NCI-H82 treated with DMSO at 0.1 percent for 48 hours (cell line): ENCODE measurements around the gene C11orf68.

Experiments
- DNase-seq: peaks from one replicate; lab custom pipeline; 2025; ENCODE audit not compliant: unreplicated experiment; lab: John Stamatoyannopoulos, UW

The C11orf68 gene

DNA sequence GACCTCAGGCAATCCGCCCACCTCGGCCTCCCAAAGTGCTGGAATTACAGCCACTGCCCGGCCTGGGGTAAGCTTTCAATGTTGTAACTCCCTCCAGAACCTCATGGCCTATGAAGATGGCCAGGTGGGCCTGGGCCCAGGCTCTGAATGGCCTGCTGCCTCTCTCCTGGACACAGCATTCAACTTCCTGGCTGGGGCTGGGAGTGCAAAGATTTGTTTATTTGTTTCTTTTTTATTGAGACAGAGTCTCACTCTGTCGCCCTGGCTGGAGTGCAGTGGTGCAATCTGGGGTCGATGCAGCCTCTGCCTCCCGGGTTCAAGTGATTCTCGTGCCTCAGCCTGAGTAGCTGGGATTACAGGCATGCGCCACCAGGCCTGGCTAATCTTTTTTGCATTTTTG lies 25.9 kb upstream of the C11orf68 start:
- no peak for DNase-seq

DNA sequence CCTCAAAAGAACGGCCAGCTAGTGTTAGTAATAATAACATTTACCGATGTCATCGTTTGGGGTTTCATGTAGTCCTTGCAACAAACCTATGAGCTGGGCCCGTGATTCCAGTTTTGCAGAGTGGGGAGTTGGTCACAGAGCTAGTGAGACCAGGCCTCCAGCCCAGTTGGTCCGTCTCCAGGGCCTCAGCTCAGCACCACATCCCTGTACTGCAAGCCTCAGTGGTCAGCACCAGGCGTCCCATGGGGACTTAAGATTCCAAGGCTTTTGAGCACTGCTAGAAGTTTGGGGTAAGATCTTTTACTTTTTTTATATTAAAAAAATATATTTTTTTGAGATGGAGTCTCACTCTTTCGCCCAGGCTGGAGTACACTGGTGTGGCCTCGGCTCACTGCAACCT lies 25.3 kb upstream of the C11orf68 start:
- no peak for DNase-seq

DNA sequence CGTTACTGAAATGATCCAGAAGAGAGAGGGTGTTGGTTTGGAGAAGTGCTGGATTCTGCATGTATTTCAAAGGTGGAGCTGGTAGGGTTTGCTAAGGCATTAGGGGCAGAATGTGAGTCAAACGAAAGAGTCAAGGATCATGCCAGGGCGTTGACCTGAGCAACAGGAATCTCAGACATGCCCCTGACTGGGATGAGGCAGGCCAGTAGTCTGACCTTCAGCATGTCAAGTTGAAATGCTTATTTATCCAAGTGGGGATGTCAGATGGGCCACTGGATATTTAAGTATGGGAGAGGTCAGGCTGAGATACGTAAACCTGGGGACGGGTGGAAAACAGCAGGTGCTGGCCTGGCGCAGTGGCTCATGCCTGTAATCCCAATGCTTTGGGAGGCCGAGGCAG lies 23.7 kb upstream of the C11orf68 start:
- DNase-seq, result no peak

DNA sequence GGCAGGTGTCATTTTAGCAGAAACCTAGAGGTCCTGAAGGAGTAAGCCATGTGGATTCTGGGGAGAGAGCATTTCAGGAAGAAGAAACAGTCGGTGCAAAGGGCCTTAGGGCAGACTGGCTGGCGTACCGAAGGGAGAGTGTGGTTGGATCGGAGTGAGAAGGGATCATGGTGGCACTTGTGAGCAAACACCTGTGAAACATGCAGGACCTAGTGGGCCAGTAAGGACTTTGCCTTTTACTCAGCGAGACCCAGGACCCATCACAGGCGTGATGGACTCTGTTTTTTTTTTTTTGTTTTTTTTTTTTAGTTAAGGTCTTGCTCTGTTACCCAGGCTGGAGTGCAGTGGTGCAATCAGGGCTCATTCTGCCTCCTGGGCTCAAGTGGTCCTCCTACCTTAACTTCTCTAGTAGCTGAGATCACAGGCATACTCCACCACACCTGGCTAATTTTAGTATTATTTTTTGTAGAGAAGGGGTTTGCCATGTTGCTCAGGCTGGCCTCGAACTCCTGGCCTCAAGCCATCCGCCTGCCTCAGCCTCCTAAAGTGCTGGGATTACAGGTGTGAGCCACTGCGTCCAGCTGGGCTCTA lies 23.0 kb upstream of the C11orf68 start:
- no peak for DNase-seq

DNA sequence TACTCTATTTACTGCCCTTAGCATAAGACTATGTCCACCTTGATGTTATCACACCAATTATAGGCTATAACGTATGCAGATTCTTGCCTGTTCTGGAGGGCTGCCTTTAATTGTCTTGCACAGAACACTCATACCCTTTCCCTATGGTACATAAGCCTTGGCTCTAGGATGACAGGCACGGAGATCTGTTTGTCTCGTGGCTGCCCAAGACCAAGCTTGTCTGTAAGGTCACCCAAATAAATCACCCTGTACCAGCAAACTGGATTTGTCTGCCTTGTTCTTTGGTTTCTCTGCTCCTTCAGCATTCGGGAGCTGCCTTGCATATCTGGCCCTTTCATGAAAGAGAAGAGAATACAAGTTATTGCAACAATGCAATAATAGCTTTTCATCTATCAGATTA lies 18.9 kb upstream of the C11orf68 start:
- DNase-seq, result no peak

DNA sequence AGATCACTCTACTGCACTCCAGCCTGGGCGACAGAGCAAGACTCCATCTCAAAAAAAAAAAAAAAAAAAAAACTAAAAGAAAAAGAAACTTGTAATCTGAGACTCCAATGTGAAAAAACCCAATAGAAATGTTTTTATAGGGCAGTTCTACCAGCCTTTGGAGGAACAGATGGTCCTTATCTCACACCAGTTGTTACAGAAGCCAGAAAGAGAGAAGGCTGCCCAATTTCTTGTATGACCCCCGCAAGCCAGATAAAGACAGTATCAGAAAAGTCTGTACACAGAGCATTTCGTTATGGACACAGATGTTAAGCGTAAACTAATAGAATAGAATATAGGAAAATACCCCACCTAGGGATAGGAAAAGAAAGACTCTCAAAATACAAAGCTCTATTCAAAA lies 15.2 kb upstream of the C11orf68 start:
- DNase-seq, result no peak

DNA sequence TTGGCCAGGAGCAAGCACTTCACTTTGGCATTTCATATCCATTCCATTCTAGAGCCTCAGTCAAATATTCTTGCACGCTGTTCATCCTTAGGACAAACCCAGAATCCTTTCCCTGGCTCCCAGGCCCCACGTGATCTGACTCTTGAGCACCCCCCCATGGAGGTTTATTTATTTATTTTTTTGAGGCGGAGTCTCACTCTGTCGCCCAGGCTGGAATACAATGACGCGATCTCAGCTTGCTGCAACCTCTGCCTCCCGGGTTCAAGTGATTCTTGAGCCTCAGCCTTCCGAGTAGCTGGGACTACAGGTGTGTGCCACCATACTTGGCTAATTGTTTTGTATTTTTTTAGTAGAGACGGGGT lies 13.7 kb upstream of the C11orf68 start:
- DNase-seq, result no peak

DNA sequence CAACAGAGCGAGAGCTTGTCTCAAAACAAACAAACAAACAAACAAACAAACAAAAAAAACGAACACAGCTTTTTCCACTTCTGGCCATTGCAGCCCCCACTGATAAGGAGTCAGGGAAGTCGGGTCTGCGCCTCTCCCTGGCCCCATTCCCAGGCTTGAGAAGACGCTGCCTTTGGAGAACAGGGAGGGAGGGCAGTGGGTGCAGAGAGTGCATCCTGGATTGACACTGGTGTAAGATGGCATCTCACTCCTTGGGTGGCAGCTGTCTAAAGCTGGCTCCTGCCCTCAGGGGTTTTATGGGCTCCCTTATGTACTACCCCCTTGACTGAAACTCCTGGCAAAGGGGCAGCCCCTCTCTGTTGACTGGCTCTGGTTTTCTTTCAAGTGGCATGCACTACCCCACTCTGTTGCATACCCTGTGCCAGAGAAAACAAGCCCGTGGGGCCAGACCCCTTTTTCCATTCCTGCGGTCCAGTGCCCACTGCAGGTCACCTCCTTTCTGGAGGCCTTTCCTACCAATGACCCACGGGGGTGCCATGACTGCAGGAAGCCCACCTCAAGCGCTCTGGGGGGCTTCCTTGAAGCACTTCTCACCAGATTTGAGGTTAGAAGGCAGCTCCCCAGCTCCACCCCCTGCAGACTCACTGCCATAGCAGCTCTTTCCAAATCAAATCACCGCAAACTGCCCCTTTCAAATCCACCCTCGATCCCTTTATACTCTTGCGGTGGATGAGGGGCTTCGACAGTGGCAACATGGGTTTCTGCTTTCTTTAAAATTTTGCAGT lies 13.1 kb upstream of the C11orf68 start:
- DNase-seq, result no peak

DNA sequence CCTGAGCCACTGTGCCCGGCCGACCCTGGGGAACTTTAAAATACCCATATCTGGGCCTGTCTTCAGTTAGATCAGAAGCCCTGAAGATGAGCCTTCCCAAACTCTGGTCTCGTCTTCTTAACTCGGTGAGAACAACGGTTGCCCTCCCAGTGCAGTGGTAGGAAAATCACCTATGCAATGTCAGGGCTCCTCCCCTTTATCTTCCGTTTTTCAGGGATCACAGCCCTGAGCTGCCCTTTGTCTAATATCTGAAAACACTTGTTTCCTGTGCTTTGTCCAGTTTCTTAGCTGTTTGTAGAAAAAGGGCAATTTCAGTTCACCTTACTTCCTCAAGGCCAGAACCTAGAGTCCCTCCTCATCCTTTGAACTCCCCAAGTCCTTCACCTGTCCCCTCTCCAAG lies 9.8 kb upstream of the C11orf68 start:
- no peak for DNase-seq

DNA sequence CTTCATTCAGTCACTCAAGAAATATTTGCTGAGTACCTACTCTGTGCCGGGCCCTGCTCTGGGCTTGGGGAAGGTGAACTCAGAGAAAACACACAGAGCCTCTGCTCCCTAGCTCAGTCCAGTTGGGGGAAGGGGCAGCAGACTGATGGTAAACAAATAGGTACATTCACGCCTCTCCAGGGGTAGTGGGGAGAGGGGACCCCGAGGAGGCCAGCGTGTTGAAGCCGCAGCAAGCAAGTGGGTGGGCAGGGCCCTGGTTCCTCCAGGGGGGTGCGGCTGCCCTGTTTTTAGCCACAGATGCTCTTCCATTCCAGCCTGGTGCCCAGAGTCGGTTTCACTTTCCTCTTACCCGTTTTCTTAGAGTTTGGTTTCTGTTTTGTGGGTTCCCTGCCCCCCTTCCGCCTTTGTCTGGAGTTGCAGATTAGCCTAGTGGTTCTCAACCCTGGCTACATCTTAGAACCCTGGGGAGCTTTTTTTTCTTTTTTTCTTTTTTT lies 9.1 kb upstream of the C11orf68 start:
- no peak for DNase-seq

DNA sequence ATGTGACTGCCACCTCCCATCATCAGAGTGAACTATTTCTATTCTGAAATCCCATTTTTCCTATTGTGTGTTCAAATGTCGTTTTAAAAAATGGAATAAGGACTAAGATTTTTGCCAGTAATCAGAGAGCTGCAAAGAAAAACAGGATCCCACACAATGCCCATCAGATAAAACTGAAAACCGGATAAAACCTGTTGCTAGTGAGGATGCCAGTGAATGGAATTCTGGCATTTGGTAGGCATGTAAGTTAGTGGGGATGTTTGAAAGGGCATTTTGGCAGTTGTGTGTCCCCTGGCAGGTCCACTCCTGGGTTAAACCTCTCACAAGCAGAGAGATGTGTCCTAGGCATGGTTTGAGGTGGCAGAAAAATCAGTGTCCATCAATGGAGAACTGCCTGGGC lies 6.5 kb upstream of the C11orf68 start:
- DNase-seq, result no peak

DNA sequence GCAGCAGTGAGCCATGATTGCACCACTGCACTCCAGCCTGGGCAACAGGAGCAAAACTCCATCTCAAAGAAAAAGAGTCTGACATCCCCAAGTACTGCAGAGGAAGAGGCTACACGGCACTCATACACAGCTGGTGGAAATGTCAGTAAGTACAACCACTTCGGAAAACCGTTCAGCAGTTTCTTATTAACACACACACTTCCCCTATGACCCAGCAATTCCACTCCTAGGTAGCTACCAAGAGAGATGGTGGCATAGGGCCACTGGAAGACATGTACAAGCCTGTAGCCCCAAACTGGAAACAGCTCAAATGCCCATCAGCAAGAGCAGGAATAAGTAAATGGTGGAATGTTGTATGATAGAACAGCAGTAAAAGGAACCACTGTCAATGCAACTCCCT lies 3.7 kb upstream of the C11orf68 start:
- DNase-seq, result no peak

DNA sequence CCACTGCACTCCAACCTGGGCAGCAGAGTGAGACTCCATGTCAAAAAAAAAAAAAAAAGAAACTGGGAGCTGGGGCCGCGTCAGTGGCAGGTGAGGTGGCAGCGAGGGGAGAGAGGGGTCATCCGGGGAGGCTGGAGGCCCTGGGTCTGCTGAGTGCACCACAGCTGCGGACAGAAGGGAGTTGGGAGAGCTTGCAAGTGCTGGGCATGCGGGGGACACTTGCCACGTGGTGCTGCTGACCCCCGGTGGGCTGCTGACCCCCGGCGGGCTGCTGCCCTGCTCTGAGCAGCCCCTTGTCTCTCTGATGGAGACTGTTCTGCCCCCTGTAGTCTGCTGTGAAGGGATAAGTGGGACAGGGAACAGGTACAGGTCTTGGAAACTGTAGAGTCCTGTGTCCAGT lies 3.0 kb upstream of the C11orf68 start:
- no peak for DNase-seq

DNA sequence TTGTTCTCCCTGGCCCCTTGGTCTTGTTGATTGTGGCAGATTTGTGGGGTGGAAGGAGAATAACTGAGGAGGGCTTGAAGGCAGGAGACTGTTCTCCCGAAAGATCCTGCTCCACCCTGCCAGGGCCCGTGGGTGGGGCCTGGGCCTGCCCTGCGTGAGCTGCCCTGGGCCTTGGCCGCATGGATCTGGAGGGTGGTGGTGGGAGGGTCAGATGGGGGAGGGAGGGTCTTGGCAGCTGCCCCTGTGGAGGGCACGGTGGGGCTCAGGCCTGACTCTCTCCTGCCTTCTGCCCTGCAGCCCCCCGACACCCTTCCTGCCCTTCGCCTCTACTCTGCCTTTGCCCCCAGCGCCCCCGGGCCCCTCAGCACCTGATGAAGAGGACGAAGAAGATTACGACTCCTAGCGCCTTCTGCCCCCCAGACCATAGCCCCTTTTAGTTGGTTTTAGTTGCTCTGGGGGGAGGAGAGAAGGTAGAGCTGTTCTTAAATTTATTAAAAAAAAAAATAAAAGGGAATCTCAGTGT lies 2.2 kb upstream of the C11orf68 start:
- DNase-seq, result no peak

DNA sequence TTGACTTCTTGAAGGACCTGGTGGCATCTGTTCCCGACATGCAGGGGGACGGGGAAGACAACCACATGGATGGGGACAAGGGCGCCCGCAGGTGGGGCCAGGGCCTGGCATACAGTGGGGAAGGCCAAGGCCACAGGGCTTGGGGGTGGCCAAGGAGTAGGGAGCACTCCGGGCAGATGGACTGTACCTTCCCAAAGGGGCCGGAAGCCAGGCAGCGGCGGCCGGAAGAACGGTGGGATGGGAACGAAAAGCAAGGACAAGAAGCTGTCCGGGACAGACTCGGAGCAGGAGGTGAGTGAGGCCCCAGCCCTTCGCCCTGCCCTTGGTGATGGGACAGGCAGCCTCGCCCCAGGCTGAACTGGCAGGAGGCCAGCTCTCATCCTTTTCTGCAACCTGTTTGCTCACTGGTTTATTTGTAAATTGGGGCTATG lies 1.5 kb upstream of the C11orf68 start:
- no peak for DNase-seq

DNA sequence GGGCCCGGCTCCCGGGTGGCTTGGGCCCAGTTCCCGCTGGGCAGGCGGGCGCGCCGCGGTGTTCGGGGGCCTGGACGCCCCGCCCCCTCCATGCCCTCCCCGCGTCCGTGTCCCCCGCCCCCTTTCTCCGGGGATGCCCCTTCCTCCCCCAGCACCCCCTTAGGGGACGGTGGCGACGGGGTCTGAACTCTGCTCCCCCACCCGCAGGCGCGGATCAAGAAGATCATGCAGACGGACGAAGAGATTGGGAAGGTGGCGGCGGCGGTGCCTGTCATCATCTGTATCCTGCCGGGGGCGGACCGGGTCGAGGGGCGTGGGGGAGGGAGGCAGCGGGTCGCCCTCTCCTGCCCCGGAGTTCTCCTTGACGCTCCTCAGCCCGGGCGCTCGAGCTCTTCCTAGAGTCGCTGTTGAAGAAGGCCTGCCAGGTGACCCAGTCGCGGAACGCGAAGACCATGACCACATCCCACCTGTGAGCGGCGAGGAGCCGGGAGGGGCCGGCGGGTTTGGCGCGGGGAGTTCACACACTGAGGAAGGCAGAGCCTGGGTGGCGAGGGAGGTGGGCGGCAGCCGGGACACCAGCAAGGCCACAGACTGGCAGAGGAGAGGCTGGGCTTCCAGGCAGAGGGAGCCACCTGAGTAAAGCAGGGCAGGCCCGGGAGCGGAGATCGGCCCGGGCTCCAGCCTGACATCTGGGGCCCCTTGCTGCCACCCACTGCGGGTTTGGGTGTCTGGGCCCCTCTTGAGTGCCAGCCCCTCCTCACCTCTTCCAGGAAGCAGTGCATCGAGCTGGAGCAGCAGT lies 910 bp upstream of the C11orf68 start:
- no peak for DNase-seq

DNA sequence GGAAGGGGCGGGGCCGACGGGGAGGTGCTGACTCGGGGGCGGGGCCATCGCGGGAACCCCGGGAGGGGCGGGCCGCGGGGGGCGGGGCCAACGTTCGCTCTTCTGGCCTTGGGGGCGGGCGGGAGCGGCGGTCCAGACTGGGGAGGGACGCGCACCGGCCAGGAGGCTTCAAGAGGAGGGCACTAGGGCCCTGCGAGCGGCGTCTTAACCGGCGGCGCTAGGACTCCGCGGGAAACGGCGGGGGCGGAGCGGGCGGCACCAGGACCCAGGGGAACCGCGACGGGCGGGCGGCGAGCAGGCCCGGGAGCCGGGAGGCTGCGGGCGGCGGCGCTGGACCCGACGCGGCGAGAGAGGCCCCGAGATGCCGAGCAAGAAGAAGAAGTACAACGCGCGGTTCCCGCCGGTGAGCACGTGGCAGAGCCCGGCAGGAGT lies 295 bp upstream of the C11orf68 start, which contains the start of gene DRAP1:
Gene DRAP1 (plus strand): TSS at position 286 of the 432 bp plus-strand sequence. CDS start 76 bp downstream, at position 362.
- peak; percentile 92 for DNase-seq

DNA sequence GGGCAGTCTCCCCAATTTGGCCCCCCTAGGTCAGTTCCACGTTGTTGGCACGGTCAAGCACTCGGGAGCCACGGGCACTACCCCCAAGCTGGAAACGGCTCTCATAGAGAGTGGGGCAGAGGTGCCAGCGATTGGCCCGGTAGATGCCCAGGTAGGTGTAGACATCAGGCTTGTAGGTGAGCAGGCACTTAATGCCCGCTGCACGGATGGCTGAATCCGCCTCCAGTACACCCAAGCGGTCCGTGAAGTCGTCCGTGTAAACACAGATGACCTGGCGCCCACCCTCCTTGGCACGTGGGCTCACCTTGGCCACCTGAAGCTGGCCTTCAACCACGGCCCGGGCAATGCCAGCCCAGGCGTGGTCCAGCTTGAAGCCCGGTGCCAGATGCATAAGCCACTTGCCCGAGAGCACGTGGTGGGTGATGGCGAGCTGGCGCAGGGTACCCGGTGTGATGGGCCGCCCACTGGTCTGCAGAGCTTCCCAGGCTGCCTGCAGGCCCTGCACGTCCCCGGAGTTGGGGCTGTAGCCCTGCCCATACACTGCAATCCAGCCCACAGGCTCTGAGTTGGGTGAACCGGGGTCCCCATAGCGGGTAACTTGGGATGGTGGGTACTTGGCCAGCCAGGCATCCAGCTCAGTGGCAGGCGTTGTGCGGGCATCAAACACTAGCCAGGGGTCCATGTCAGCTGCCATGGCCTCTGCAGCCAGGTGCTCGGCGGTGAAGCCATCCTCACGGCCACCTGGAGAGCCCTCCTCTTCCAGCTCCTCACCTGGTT lies 1.2 kb downstream of the C11orf68 start:
- no peak for DNase-seq

DNA sequence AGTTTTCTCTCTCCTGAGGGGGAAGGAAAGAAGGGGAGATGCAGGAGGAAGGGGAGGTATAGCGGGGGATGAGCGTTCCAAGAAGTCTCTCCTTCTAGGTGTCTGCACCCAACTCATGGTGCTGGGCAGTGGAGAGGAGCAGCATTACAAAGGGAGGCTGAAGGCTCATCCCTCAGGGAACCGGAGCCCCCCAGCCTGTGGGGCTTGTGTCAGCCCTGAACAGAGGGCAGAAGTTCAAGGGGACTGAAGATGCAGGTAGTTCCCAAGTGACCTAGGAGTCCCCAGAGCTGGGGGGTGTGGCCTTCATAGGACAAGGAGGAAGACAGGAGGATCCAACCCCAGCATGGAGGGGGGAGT lies 1.8 kb downstream of the C11orf68 start:
- DNase-seq, result no peak

DNA sequence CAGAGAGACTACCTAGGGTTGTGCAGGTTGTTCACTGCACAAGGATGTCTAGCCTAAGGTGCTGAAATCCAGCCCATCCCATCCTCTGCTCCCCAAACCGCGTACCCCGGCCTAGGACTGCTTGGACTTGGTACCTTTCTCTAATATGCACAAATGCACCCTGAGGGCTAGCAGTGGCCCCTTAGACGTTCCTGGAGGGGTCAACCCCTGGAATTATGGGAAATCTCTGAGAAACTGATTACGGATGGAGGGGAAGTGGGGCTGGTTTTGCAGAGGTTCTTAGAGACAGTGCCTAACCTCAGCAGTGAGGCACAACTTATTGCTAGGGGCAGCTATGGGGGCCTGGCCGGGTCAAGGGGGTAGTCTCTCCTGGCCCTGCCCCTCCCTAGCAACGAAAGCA lies 2.5 kb downstream of the C11orf68 start:
- DNase-seq, result no peak

DNA sequence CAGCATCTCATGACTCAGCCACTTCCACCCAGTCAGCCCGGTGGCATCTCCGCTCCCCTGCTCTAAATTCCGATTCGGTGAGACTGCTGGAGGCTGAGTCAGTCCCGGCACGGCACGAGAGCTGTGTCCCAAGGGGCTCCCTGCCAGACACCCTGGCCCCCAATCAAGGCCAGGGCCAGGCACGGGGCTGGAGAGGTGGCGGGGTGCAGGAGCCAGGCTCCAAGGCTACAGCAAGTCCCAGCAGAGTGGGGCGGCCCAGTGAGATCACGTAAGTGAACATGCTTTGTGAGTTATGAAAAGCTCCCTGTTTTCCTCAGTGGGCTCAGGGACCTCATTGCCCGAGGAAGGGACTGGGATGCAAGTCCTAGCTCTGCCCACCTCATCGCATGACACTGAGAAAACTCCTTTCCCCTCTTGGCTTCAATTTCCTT lies 3.0 kb downstream of the C11orf68 start:
- DNase-seq, result no peak
